HepG2 (cell line): Measurements from ENCODE around the gene GMFB. TPM values are rescaled to one million over a fixed set of nuclear protein-coding genes. Genes with fewer than 3 reads are reported as not detected.

Source experiments
- FLYWCH1 ChIP-seq: sonication (generic); formaldehyde crosslinking; IDR thresholded peaks from 2 replicates; pipeline ENCODE4 v1.8.1; 2023; ENCODE audit warnings: mild to moderate bottlenecking, missing genetic modification reagents
- FOXO1 ChIP-seq: sonication (generic); formaldehyde crosslinking; IDR thresholded peaks from 2 replicates; pipeline ENCODE4 v1.4.0; 2020; ENCODE audit warnings: missing genetic modification reagents
- HNF4G ChIP-seq, 2 experiments: sonication (generic) in 1 of 2; formaldehyde crosslinking in 1 of 2; IDR thresholded peaks; 2 replicates each; pipeline versions ENCODE4 v1.4.0 to v1.6.1; 2011 to 2020; ENCODE audit warnings: borderline replicate concordance in 2 of 2, low read depth in 2 of 2, mild to moderate bottlenecking in 2 of 2, low read length in 1 of 2, missing genetic modification reagents in 1 of 2, moderate library complexity in 1 of 2
- MAZ ChIP-seq, 2 experiments: sonication (generic) in 1 of 2; formaldehyde crosslinking in 1 of 2; IDR thresholded peaks; 2 replicates each; pipeline versions ENCODE4 v1.5.0 to v1.6.1; 2012 to 2020; ENCODE audit warnings: low read depth in 2 of 2, mild to moderate bottlenecking in 2 of 2, borderline replicate concordance in 1 of 2, improper control_type of control experiment in 1 of 2, low read length in 1 of 2, missing genetic modification reagents in 1 of 2, moderate library complexity in 1 of 2
- PTBP1 ChIP-seq: fragments of 200-400 bp; formaldehyde crosslinking; IDR thresholded peaks from 2 replicates; pipeline ENCODE4 v1.6.1; 2018; ENCODE audit warnings: low read length, low read depth; ENCODE audit not compliant: poor library complexity, severe bottlenecking
- RAD21 ChIP-seq: fragments of 450-650 bp; formaldehyde crosslinking; IDR thresholded peaks from 2 replicates; pipeline ENCODE4 v1.5.0; 2020; ENCODE audit warnings: mild to moderate bottlenecking
- RARG ChIP-seq: sonication (generic); formaldehyde crosslinking; IDR thresholded peaks from 2 replicates; pipeline ENCODE4 v1.4.0; 2020; ENCODE audit warnings: low read depth, mild to moderate bottlenecking, missing genetic modification reagents
- THYN1 ChIP-seq: sonication (generic); formaldehyde crosslinking; IDR thresholded peaks from 2 replicates; pipeline ENCODE4 v1.8.1; 2023; ENCODE audit warnings: low read depth, mild to moderate bottlenecking, moderate library complexity, missing genetic modification reagents, borderline replicate concordance
- ZNF232 ChIP-seq: sonication (generic); formaldehyde crosslinking; IDR thresholded peaks from 2 replicates; pipeline ENCODE4 v1.4.0; 2020; ENCODE audit warnings: missing genetic modification reagents, borderline replicate concordance
- ZNF30 ChIP-seq: sonication (generic); formaldehyde crosslinking; IDR thresholded peaks from 2 replicates; pipeline ENCODE4 v1.5.0; 2020; ENCODE audit warnings: mild to moderate bottlenecking, missing genetic modification reagents
- ZNF546 ChIP-seq: sonication (generic); formaldehyde crosslinking; conservative IDR thresholded peaks from 2 replicates; pipeline ENCODE4 v1.8.1; 2023; ENCODE audit warnings: mild to moderate bottlenecking, missing genetic modification reagents
- ZNF577 ChIP-seq: sonication (generic); formaldehyde crosslinking; IDR thresholded peaks from 2 replicates; pipeline ENCODE4 v1.4.0; 2020; ENCODE audit warnings: mild to moderate bottlenecking, low read depth, missing genetic modification reagents, borderline replicate concordance
- ZNF674 ChIP-seq: sonication (generic); formaldehyde crosslinking; IDR thresholded peaks from 2 replicates; pipeline ENCODE4 v1.5.0; 2020; ENCODE audit warnings: low read depth, mild to moderate bottlenecking, missing genetic modification reagents
- polyA plus RNA-seq, 8 experiments: library from polyadenylated mRNA; depleted of rRNA in 3 of 8; stranded (reverse) in 7 of 8; unstranded in 1 of 8; fragments of >200 nt; fragmentation: Illumina TruSeq in 4 of 8; extraction: Trizol in 4 of 8; gene quantifications; 2 replicates each; pipeline versions ENCODE4 v1.2.1 to v1.2.3, GENCODE V29; 2011 to 2016; ENCODE audit warnings: low read depth in 4 of 8, missing spikeins in 1 of 8, mixed read lengths in 1 of 8; ENCODE audit not compliant: insufficient read depth in 1 of 8
- total RNA-seq, 5 experiments: library from RNA; depleted of rRNA; stranded (reverse); fragments of >200 nt; fragmentation: Illumina TruSeq; extraction: Trizol; gene quantifications; 2 replicates each; pipeline ENCODE4 v1.2.3, GENCODE V29; 2016; ENCODE audit warnings: low read depth in 1 of 5
- TF ChIP-seq, protein P1 (sequence below): IDR thresholded peaks from 2 replicates; pipeline ENCODE4 v1.6.1; 2012; ENCODE audit warnings: low read length, improper control_type of control experiment
- TF ChIP-seq, protein P2 (sequence below): sonication (generic); formaldehyde crosslinking; conservative IDR thresholded peaks from 2 replicates; pipeline ENCODE4 v1.8.0; 2022; ENCODE audit warnings: mild to moderate bottlenecking, moderate library complexity, missing genetic modification reagents
- TF ChIP-seq, protein P3 (sequence below): sonication (generic); formaldehyde crosslinking; IDR thresholded peaks from 2 replicates; pipeline ENCODE4 v1.5.1; 2020; ENCODE audit warnings: mild to moderate bottlenecking, missing genetic modification reagents, borderline replicate concordance

Gene GMFB
- total and polyA plus RNA-seq, 2 of the 13 experiments (the other 11 are each of a cell fraction or from before 2014, with no cell fraction given), result 17.3 to 68.2 TPM

DNA sequence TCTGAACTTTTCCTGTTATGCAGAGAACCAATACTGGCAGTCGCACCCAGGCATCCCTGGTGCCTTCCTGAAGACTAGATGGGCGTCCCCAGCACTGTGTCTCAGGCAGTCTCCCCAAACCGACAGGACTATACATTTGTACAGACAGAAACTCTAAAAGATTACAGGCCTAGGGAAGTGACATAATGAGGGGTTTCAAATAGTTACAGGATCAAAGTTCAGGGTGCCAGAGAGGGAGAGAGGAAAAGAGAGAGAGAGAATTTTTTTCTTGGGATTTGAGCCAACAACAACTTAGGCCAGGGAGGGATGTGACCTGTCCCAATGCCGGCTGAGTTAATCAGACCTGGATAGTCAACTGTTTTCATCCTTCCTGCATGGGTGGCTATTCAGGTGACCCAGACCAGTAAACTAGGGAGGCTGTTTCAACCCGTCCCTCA, 9.3 kb upstream of the GMFB start (continued):
- TF ChIP-seq, protein P1, sequence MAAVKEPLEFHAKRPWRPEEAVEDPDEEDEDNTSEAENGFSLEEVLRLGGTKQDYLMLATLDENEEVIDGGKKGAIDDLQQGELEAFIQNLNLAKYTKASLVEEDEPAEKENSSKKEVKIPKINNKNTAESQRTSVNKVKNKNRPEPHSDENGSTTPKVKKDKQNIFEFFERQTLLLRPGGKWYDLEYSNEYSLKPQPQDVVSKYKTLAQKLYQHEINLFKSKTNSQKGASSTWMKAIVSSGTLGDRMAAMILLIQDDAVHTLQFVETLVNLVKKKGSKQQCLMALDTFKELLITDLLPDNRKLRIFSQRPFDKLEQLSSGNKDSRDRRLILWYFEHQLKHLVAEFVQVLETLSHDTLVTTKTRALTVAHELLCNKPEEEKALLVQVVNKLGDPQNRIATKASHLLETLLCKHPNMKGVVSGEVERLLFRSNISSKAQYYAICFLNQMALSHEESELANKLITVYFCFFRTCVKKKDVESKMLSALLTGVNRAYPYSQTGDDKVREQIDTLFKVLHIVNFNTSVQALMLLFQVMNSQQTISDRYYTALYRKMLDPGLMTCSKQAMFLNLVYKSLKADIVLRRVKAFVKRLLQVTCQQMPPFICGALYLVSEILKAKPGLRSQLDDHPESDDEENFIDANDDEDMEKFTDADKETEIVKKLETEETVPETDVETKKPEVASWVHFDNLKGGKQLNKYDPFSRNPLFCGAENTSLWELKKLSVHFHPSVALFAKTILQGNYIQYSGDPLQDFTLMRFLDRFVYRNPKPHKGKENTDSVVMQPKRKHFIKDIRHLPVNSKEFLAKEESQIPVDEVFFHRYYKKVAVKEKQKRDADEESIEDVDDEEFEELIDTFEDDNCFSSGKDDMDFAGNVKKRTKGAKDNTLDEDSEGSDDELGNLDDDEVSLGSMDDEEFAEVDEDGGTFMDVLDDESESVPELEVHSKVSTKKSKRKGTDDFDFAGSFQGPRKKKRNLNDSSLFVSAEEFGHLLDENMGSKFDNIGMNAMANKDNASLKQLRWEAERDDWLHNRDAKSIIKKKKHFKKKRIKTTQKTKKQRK, result no peak
- TF ChIP-seq, protein P2, sequence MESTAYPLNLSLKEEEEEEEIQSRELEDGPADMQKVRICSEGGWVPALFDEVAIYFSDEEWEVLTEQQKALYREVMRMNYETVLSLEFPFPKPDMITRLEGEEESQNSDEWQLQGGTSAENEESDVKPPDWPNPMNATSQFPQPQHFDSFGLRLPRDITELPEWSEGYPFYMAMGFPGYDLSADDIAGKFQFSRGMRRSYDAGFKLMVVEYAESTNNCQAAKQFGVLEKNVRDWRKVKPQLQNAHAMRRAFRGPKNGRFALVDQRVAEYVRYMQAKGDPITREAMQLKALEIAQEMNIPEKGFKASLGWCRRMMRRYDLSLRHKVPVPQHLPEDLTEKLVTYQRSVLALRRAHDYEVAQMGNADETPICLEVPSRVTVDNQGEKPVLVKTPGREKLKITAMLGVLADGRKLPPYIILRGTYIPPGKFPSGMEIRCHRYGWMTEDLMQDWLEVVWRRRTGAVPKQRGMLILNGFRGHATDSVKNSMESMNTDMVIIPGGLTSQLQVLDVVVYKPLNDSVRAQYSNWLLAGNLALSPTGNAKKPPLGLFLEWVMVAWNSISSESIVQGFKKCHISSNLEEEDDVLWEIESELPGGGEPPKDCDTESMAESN (CRISPR knock-in tag), result no peak
- TF ChIP-seq ZNF674 (CRISPR knock-in tag) (no peak), ZNF546 (CRISPR knock-in tag) (no peak), RAD21 (CRISPR knock-in tag) (no peak), MAZ (IDR thresholded peaks at IDR 0.05; ENCODE audit: borderline replicate concordance, low read depth, low read length) (no peak), MAZ (CRISPR knock-in tag; IDR thresholded peaks at IDR 0.05; ENCODE audit: low read depth) (no peak), THYN1 (no peak), RARG (CRISPR knock-in tag) (no peak), FOXO1 (CRISPR knock-in tag) (no peak), FLYWCH1 (CRISPR knock-in tag) (no peak), ZNF30 (no peak), HNF4G (IDR thresholded peaks at IDR 0.05; ENCODE audit: borderline replicate concordance, low read depth, low read length) (peak; percentile 79), HNF4G (CRISPR knock-in tag; IDR thresholded peaks at IDR 0.05; ENCODE audit: borderline replicate concordance, low read depth) (peak; percentile 52; the same call in 1 of the 2 replicates), ZNF232 (CRISPR knock-in tag) (no peak), ZNF577 (CRISPR knock-in tag) (no peak), PTBP1 (no peak)
- TF ChIP-seq, protein P3, sequence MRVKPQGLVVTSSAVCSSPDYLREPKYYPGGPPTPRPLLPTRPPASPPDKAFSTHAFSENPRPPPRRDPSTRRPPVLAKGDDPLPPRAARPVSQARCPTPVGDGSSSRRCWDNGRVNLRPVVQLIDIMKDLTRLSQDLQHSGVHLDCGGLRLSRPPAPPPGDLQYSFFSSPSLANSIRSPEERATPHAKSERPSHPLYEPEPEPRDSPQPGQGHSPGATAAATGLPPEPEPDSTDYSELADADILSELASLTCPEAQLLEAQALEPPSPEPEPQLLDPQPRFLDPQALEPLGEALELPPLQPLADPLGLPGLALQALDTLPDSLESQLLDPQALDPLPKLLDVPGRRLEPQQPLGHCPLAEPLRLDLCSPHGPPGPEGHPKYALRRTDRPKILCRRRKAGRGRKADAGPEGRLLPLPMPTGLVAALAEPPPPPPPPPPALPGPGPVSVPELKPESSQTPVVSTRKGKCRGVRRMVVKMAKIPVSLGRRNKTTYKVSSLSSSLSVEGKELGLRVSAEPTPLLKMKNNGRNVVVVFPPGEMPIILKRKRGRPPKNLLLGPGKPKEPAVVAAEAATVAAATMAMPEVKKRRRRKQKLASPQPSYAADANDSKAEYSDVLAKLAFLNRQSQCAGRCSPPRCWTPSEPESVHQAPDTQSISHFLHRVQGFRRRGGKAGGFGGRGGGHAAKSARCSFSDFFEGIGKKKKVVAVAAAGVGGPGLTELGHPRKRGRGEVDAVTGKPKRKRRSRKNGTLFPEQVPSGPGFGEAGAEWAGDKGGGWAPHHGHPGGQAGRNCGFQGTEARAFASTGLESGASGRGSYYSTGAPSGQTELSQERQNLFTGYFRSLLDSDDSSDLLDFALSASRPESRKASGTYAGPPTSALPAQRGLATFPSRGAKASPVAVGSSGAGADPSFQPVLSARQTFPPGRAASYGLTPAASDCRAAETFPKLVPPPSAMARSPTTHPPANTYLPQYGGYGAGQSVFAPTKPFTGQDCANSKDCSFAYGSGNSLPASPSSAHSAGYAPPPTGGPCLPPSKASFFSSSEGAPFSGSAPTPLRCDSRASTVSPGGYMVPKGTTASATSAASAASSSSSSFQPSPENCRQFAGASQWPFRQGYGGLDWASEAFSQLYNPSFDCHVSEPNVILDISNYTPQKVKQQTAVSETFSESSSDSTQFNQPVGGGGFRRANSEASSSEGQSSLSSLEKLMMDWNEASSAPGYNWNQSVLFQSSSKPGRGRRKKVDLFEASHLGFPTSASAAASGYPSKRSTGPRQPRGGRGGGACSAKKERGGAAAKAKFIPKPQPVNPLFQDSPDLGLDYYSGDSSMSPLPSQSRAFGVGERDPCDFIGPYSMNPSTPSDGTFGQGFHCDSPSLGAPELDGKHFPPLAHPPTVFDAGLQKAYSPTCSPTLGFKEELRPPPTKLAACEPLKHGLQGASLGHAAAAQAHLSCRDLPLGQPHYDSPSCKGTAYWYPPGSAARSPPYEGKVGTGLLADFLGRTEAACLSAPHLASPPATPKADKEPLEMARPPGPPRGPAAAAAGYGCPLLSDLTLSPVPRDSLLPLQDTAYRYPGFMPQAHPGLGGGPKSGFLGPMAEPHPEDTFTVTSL (CRISPR knock-in tag), result 0 out of 2 replicates have a peak, but pooled peaks have one; percentile 12
